Brain microvascular endothelial cell (primary cell): Measurements from ENCODE around the gene NOP9.
A peak's percentile ranks its signal among the peaks of the same experiment; 100 is the strongest.

Experiments
- DNase-seq: peaks from one replicate; pipeline ENCODE4 v3.0.0-alpha.2; 2020
- H3K27ac ChIP-seq: fragments of 250-450 bp; sonication (Bioruptor Pico); 2 replicates; pipeline ENCODE4 v1.5.1; 2020; ENCODE audit warnings: mild to moderate bottlenecking, moderate library complexity
- H3K27me3 ChIP-seq: fragments of 250-450 bp; sonication (Bioruptor Pico); replicated peaks from 2 replicates; pipeline ENCODE4 v1.5.1; 2020; ENCODE audit warnings: mild to moderate bottlenecking
- H3K36me3 ChIP-seq: fragments of 250-450 bp; sonication (Bioruptor Pico); replicated peaks from 2 replicates; pipeline ENCODE4 v1.5.1; 2020; ENCODE audit warnings: mild to moderate bottlenecking
- H3K4me3 ChIP-seq: 2 replicates; pipeline ENCODE4 v1.5.1; 2011; ENCODE audit warnings: low read depth, mild to moderate bottlenecking, control low read depth, low read length, moderate library complexity
- CTCF ChIP-seq: IDR thresholded peaks from 2 replicates; pipeline ENCODE4 v1.5.1; 2011; ENCODE audit warnings: low read depth, mild to moderate bottlenecking, moderate library complexity, low read length, control low read depth, inconsistent platforms; ENCODE audit errors: missing control alignments
- in situ Hi-C: cut with HindIII; loops from 2 replicates; pipeline ENCODE4 v1.10.0; 2017; ENCODE audit warnings: low sequenced_read_pairs, low pct_ligation_motif_present

The NOP9 gene

GRCh38 chr14:24277071-24277470, 22.6 kb upstream of the NOP9 start:
- no peak overlapping the region for H3K27ac ChIP-seq
- no peaks in the 10 kb centered on the region for H3K27me3 ChIP-seq
- no peaks in the 10 kb centered on the region for H3K36me3 ChIP-seq
- in situ Hi-C loops = no loop called here
- DNase-seq = no peak
- TF ChIP-seq CTCF = no peak
- no peak overlapping the region for H3K4me3 ChIP-seq

- H3K36me3 ChIP-seq = no peaks in the 10 kb centered on the region
- H3K27me3 ChIP-seq = no peaks in the 10 kb centered on the region
- TF ChIP-seq CTCF = no peak
- DNase-seq = no peak
- in situ Hi-C loops = no loop called here
- H3K27ac ChIP-seq = no peak overlapping the region
- H3K4me3 ChIP-seq = no peak overlapping the region
Measured at GRCh38 chr14:24277606-24278321, 21.9 kb upstream of the NOP9 start.

- H3K4me3 ChIP-seq = no peak overlapping the region
Measured at GRCh38 chr14:24278424-24278823, 21.2 kb upstream of the NOP9 start.

GRCh38 chr14:24279301-24280186, 20.1 kb upstream of the NOP9 start:
- Histone ChIP-seq H3K36me3 (no peaks in the 10 kb centered on the region), H3K27ac (no peak overlapping the region), H3K27me3 (no peaks in the 10 kb centered on the region), H3K4me3 (no peak overlapping the region)
- in situ Hi-C loops = no loop called here
- peak; percentile 24 for TF ChIP-seq CTCF
- DNase-seq = no peak

More at GRCh38 chr14:24278424-24278823, 21.2 kb upstream of the NOP9 start:
- DNase-seq = no peak
- no peak for TF ChIP-seq CTCF
- H3K36me3 ChIP-seq = no peaks in the 10 kb centered on the region
- no peaks in the 10 kb centered on the region for H3K27me3 ChIP-seq
- H3K27ac ChIP-seq = no peak overlapping the region
- in situ Hi-C loops = no loop called here

- no peaks in the 10 kb centered on the region for H3K36me3 ChIP-seq
- no peaks in the 10 kb centered on the region for H3K27me3 ChIP-seq
- no peak overlapping the region for H3K4me3 ChIP-seq
- TF ChIP-seq CTCF = no peak
- in situ Hi-C loops = no loop called here
- no peak for DNase-seq
- H3K27ac ChIP-seq = no peak overlapping the region
Measured at GRCh38 chr14:24280797-24281460, 18.7 kb upstream of the NOP9 start.
